Neutrophil (primary cell): ENCODE results near the gene MMP25.

Experiments
- H3K27ac ChIP-seq: fragments of 200-600 bp; sonication (generic); 2 replicates; pipeline ENCODE4 v1.5.1; 2016; ENCODE audit warnings: mild to moderate bottlenecking, moderate library complexity
- H3K27me3 ChIP-seq: fragments of 200-600 bp; sonication (generic); 2 replicates; pipeline ENCODE4 v1.6.0; 2016; ENCODE audit warnings: mild to moderate bottlenecking
- H3K36me3 ChIP-seq: fragments of 200-600 bp; sonication (generic); 2 replicates; pipeline ENCODE4 v1.5.1; 2017
- H3K4me1 ChIP-seq, 2 experiments: fragments of 200-600 bp in 1 of 2; sonication (generic) in 1 of 2; 1 replicate in 1 of 2; 2 replicates in 1 of 2; pipeline versions ENCODE4 v1.5.1 to v1.6.1; 2013 to 2016; ENCODE audit warnings: low read depth in 1 of 2, low read length in 1 of 2, mild to moderate bottlenecking in 1 of 2, moderate library complexity in 1 of 2; ENCODE audit not compliant: control insufficient read depth in 1 of 2, insufficient read depth in 1 of 2
- H3K4me3 ChIP-seq, 2 experiments: fragments of 200-600 bp in 1 of 2; sonication (generic) in 1 of 2; 1 replicate in 1 of 2; 2 replicates in 1 of 2; pipeline ENCODE4 v1.5.1; 2013 to 2016; ENCODE audit warnings: low read depth in 1 of 2, low read length in 1 of 2, mild to moderate bottlenecking in 1 of 2, moderate library complexity in 1 of 2
- H3K9me3 ChIP-seq: fragments of 200-600 bp; sonication (generic); 2 replicates; pipeline ENCODE4 v1.5.1; 2016
- CTCF ChIP-seq: fragments of 200-600 bp; sonication (generic); IDR thresholded peaks from 2 replicates; pipeline ENCODE4 v1.5.1; 2016; ENCODE audit warnings: antibody characterized with exemption

The MMP25 gene

DNA sequence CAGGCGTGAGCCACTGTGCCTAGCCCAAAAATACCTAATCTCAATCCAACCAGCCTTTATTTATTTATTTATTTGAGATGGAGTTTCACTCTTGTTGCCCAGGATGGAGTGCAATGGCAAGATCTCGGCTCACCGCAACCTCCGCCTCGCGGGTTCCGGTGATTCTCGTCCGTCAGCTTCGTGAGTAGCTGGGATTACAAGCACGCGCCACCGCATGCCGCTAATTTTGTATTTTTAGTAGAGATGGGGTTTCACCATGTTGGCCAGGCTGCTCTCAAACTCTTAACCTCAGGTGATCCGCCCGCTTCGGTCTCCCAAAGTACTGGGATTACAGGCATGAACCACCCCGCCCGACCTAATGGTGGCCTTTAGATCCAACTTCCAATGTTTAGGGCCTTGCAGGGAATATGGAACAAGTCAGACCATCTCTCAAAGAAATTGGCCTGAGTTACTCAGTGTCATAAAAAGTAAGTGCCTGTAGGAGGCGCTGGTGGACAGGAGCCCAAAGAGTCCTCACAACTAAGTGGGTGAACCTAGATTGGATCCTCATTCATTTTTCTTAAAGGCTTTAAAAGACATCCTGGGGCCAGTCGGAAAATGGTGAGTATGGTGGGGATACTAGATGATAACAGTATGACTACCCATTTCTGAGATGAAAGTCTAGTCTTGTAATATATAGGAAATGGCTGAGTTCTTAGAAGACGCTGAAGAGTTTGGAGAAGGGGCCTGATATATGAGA lies 48.1 kb downstream of the MMP25 start:
- Histone ChIP-seq H3K27ac (no peak overlapping the region), H3K9me3 (no peaks in the 10 kb centered on the region), H3K4me1 (peaks cover 35 to 50% of the 10 kb centered on the region in 2 experiments), H3K36me3 (no peaks in the 10 kb centered on the region), H3K4me3 (no peak overlapping the region), H3K27me3 (peaks cover 3% of the 10 kb centered on the region)
- peak; percentile 52 for TF ChIP-seq CTCF

- H3K4me1 ChIP-seq = peaks cover 46 to 63% of the 10 kb centered on the region in 2 experiments
- peaks cover 3% of the 10 kb centered on the region for H3K27me3 ChIP-seq
- H3K9me3 ChIP-seq = no peaks in the 10 kb centered on the region
- H3K4me3 ChIP-seq = peak overlapping the region in 1 of 2 experiments; percentile 12
- H3K27ac ChIP-seq = peak overlapping the region; percentile 70
- H3K36me3 ChIP-seq = no peaks in the 10 kb centered on the region
- peak; percentile 46 for TF ChIP-seq CTCF
Observed at GRCh38 chr16:3095869-3096268, 49.5 kb downstream of the MMP25 start.

GRCh38 chr16:3096362-3096761 lies 50.0 kb downstream of the MMP25 start:
- H3K27ac ChIP-seq = peak overlapping the region; percentile 70
- H3K36me3 ChIP-seq = no peaks in the 10 kb centered on the region
- peaks cover 3% of the 10 kb centered on the region for H3K27me3 ChIP-seq
- peaks cover 47 to 63% of the 10 kb centered on the region in 2 experiments for H3K4me1 ChIP-seq
- TF ChIP-seq CTCF = no peak
- peak overlapping the region in 1 of 2 experiments; percentile 12 for H3K4me3 ChIP-seq
- H3K9me3 ChIP-seq = no peaks in the 10 kb centered on the region

DNA sequence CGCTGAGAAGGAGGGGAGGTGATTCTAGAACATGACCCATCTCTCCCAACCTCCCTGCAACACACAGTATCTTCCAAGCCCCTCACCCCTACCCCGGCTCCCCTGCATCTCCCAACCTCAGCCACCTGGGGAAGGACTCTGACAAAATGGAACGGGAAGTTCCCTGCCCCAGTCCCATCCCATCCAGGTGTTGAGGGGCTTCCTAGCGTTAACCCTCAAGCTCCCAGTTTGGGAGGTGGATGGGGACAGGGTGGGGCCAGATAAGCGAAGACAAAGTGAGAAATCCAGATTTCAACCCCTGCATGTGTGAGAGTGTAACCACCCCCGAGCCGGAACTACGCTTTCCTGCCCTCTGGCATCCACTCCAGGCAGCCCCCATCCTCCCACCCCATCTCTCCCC lies 50.9 kb downstream of the MMP25 start:
- TF ChIP-seq CTCF = no peak
- H3K27me3 ChIP-seq = peaks cover 3% of the 10 kb centered on the region
- no peak overlapping the region for H3K27ac ChIP-seq
- peaks cover 56 to 67% of the 10 kb centered on the region in 2 experiments for H3K4me1 ChIP-seq
- H3K36me3 ChIP-seq = no peaks in the 10 kb centered on the region
- no peaks in the 10 kb centered on the region for H3K9me3 ChIP-seq
- H3K4me3 ChIP-seq = no peak overlapping the region

DNA sequence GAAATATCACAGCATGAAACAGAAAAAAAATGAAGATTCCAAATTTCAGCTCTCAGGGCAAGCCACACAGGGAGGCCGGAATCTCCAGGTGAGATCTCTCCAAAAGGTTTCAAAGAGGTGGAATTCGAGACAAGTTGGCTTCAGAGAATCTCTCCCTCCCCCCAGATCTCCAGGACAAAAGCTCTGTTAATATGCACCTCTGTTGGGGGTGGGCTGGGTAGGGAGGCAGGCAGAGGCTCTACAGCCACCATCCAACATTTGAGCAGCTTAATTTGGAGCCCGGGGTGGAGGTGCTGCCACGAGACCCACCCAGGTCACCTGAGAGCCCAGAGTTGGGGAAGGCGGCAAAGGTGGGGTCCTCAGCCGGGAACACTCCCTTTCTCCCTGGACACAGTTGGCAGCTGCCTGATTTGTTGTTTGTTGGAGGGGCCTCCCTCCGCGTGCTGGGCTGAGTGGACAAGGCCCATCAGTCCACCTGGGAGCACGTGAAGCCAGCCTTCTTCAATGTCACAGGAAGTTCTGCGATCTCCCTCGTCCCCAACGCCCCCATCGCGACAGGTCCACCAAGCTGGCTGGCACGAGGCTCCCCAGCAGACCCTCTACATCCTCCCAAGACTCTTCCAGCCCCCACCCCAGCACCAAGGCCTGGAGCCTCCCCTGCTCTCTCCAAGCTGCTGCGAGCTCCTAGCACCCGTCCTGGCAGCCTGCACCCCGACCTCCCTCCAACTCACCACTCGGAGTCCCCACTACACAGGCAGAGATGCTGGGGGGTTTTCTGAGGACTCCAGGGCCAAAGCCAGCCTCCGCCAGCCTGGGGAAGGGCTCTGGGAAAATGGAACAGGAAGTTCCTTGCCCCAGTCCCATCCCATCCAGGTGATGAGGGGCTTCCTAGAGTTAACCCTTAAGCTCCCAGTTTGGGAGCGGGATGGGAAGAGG lies 52.4 kb downstream of the MMP25 start, which contains the start of gene ZSCAN10:
ZSCAN10 (minus strand) TSS at position 836 of the 936 bp plus-strand sequence. CDS start 6,357 bp downstream, outside the sequence.
- Histone ChIP-seq H3K4me3 (peak within 1 kb of the TSS; percentile 55 to 60), H3K27ac (peak within 1 kb of the TSS; percentile 58), H3K36me3 (no peaks in the 10 kb centered on the region), H3K4me1 (peaks cover 56 to 68% of the 10 kb centered on the region in 2 experiments), H3K9me3 (no peaks in the 10 kb centered on the region), H3K27me3 (peaks cover 3% of the 10 kb centered on the region)
- no peak for TF ChIP-seq CTCF
